Esophagus squamous epithelium (tissue), 4 donors: ENCODE data around the gene FAH.

Source experiments
- CTCF ChIP-seq, 6 experiments: fragments of 450-650 bp in 4 of 6; fragments of 200-600 bp in 2 of 6; sonication (generic) in 2 of 6; IDR thresholded peaks; one replicate each; pipeline ENCODE4 v1.5.1; 2016 to 2019; ENCODE audit warnings: antibody characterized with exemption in 6 of 6, mild to moderate bottlenecking in 4 of 6, moderate library complexity in 4 of 6
- POLR2A ChIP-seq, 4 donors: fragments of 450-650 bp; IDR thresholded peaks; one replicate each; pipeline ENCODE4 v1.6.1; 2017; ENCODE audit warnings: antibody characterized with exemption in 4 of 4, mild to moderate bottlenecking in 4 of 4, moderate library complexity in 3 of 4

- no peak for TF ChIP-seq CTCF (IDR thresholded peaks at IDR 0.05)
- no peak for TF ChIP-seq POLR2A (IDR thresholded peaks at IDR 0.05)
Measured at GRCh38 chr15:80123034-80123433, 29.8 kb upstream of the FAH start.
